Mucosa of descending colon (tissue), 3 donors: Measurements from ENCODE around the gene PTPRN2. TPM values are rescaled to one million over a fixed set of nuclear protein-coding genes. Genes with fewer than 3 reads are reported as not detected.

Source experiments
- ATAC-seq: fragments of 200-7000 bp; cut with Tn5 transposase; one replicate; pipeline ENCODE4 v1.9.1; 2020; ENCODE audit warnings: mild to moderate bottlenecking, moderate library complexity
- DNase-seq, 3 donors: peaks; one replicate each; pipeline ENCODE4 v3.0.0-alpha.2; 2020
- H3K36me3 ChIP-seq: fragments of 200-600 bp; one replicate; pipeline ENCODE4 v1.8.0; 2021; ENCODE audit warnings: low read depth, mild to moderate bottlenecking
- H3K4me1 ChIP-seq: fragments of 200-600 bp; one replicate; pipeline ENCODE4 v1.8.0; 2021; ENCODE audit warnings: low read depth, mild to moderate bottlenecking
- H3K4me3 ChIP-seq: fragments of 200-600 bp; one replicate; pipeline ENCODE4 v1.8.0; 2021; ENCODE audit warnings: mild to moderate bottlenecking
- H3K9me3 ChIP-seq: fragments of 200-600 bp; one replicate; pipeline ENCODE4 v1.8.0; 2021; ENCODE audit warnings: mild to moderate bottlenecking
- CTCF ChIP-seq: fragments of 200-600 bp; IDR thresholded peaks from one replicate; pipeline ENCODE4 v1.8.0; 2022; ENCODE audit warnings: antibody characterized with exemption, mild to moderate bottlenecking
- intact Hi-C, 2 donors: fragments of 100-400 bp; cut with DNase I in 1 of 2; cut with micrococcal nuclease in 1 of 2; formaldehyde crosslinking; loops; one replicate each; pipeline versions ENCODE4 v1.11.0 to v1.11.1; 2022; cut with DNase I, micrococcal nuclease
- total RNA-seq, 3 donors: library from RNA; stranded (reverse); fragmentation: NEBNext Ultra II Directional in 2 of 3; extraction: Animal tissue kit (Norgen Biotek cat#: 25700) in 2 of 3; gene quantifications; one replicate each; pipeline versions ENCODE4 v1.2.1 to v1.2.4, GENCODE V29; 2021 to 2023
- donor health status: DM: no; HTN: no; CAD: no; lungs with moderate emphysema.
- donor health status: DM: no; HTN: no; CAD: no.
- donor health status: DM: no; HTN: yes; CAD: no.

Gene PTPRN2
- total RNA-seq, 3 donors from 2014 or later: 12.5 to 28.0 (median 26.2) TPM

- H3K9me3 ChIP-seq: peaks cover 9% of the 10 kb centered on the region
- no peak for TF ChIP-seq CTCF
- H3K36me3 ChIP-seq: no peaks in the 10 kb centered on the region
- H3K4me3 ChIP-seq: no peak overlapping the region
- intact Hi-C loops: no loop called here
- ATAC-seq (no peak), DNase-seq (no peak)
- no peaks in the 10 kb centered on the region for H3K4me1 ChIP-seq
These were observed 258.5 kb downstream of the PTPRN2 start for GRCh38 chr7:158329014-158329610.

GRCh38 chr7:158328376-158329013 lies 259.1 kb downstream of the PTPRN2 start:
- TF ChIP-seq CTCF: no peak
- no peaks in the 10 kb centered on the region for H3K36me3 ChIP-seq
- H3K9me3 ChIP-seq: peaks cover 8% of the 10 kb centered on the region
- ATAC-seq: peak; percentile 10
- no peak overlapping the region for H3K4me3 ChIP-seq
- intact Hi-C loops: no loop called here
- no peaks in the 10 kb centered on the region for H3K4me1 ChIP-seq
- no peak for DNase-seq

DNA sequence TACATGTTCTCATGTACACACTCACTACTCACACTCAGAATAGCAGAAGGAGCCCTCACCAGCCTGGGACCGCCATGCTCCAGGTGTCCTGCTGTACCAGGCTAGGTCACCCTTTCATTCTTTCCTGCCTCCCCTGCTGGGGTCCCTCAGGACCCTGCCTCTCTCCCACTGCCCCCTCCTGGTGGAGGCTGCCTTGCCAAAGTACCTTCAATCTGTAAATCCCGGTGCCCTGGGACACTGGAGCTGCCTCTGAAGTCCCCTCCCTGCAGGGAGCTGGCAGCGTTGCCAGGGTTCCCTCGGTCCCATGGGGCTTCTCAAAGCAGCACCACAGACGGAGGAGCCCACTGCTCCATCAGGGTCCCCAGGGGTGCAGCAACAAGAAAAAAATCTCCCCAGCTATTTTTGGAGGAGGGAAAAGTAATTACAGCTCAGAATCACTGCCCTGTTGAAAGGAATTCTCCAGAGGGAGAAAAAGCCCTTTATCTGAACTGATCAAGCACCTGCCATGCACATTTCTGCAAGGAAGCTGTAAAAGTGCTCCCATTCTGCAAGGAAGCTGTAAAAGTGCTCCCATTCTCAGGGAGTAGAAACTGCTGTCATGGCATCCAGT lies 259.9 kb downstream of the PTPRN2 start:
- DNase-seq: no peak
- intact Hi-C loops: no loop called here
- TF ChIP-seq CTCF: no peak
- peak; percentile 18 for ATAC-seq
- Histone ChIP-seq H3K36me3 (no peaks in the 10 kb centered on the region), H3K9me3 (peaks cover 6% of the 10 kb centered on the region), H3K4me1 (no peaks in the 10 kb centered on the region), H3K4me3 (no peak overlapping the region)

DNA sequence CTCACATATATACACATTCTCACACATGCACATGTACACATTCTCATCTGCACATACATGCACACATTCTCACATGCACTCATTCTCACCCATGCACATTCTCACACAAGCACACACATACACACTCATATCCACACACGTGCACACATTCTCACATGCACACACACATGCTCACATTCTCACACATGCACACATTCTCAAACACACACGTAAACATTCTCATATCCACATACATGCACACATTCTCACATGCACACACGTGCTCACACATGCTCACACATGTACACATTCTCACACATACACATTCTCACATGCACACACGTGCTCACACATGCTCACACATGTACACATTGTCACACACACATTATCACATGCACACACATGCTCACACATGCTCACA lies 260.6 kb downstream of the PTPRN2 start:
- ATAC-seq (no peak), DNase-seq (no peak)
- TF ChIP-seq CTCF: no peak
- no peaks in the 10 kb centered on the region for H3K4me1 ChIP-seq
- intact Hi-C loops: no loop called here
- no peaks in the 10 kb centered on the region for H3K36me3 ChIP-seq
- peaks cover 3% of the 10 kb centered on the region for H3K9me3 ChIP-seq
- H3K4me3 ChIP-seq: no peak overlapping the region

- intact Hi-C loops: no loop called here
- peak in 2 of 3 donors; percentile 55 to 66 for DNase-seq
- peak; percentile 66 for ATAC-seq
- H3K36me3 ChIP-seq: no peaks in the 10 kb centered on the region
- no peak overlapping the region for H3K4me3 ChIP-seq
- TF ChIP-seq CTCF: no peak
- H3K4me1 ChIP-seq: no peaks in the 10 kb centered on the region
- no peaks in the 10 kb centered on the region for H3K9me3 ChIP-seq
These were observed 261.9 kb downstream of the PTPRN2 start for GRCh38 chr7:158325530-158326381.
